Stomach smooth muscle (tissue), 2 donors: ENCODE results near the gene RAE1.
A peak's percentile ranks its signal among the peaks of the same experiment; 100 is the strongest.

Source experiments
- H3K27ac ChIP-seq: one replicate; pipeline ENCODE4 v1.7.0; 2013; ENCODE audit warnings: mild to moderate bottlenecking, low read length, inconsistent platforms
- H3K27me3 ChIP-seq, 2 donors: one replicate each; pipeline ENCODE4 v1.7.0; 2013; ENCODE audit warnings: low read length in 2 of 2; ENCODE audit not compliant: insufficient read depth in 2 of 2, control insufficient read depth in 1 of 2
- H3K36me3 ChIP-seq, 2 donors: one replicate each; pipeline ENCODE4 v1.7.0; 2013; ENCODE audit warnings: low read length in 2 of 2; ENCODE audit not compliant: control insufficient read depth in 2 of 2, insufficient read depth in 2 of 2
- H3K4me1 ChIP-seq: one replicate; pipeline ENCODE4 v1.7.0; 2013; ENCODE audit warnings: low read length; ENCODE audit not compliant: control insufficient read depth, insufficient read depth
- H3K4me3 ChIP-seq, 2 donors: one replicate each; pipeline ENCODE4 v1.7.0; 2013; ENCODE audit warnings: low read length in 2 of 2
- H3K9ac ChIP-seq, 2 donors: one replicate each; pipeline ENCODE4 v1.7.0; 2013; ENCODE audit warnings: low read length in 2 of 2, mild to moderate bottlenecking in 1 of 2
- H3K9me3 ChIP-seq, 2 donors: one replicate each; pipeline ENCODE4 v1.7.0; 2013; ENCODE audit warnings: low read length in 2 of 2; ENCODE audit not compliant: control insufficient read depth in 2 of 2
- donor health status: healthy.
- donor health status: Pancreatic carcinoma.

RAE1 gene

GRCh38 chr20:57409672-57410397 lies 58.8 kb downstream of the RAE1 start:
- Histone ChIP-seq H3K27ac (peak overlapping the region; percentile 64), H3K36me3 (peaks cover 26 to 33% of the 10 kb centered on the region in 2 donors)

DNA sequence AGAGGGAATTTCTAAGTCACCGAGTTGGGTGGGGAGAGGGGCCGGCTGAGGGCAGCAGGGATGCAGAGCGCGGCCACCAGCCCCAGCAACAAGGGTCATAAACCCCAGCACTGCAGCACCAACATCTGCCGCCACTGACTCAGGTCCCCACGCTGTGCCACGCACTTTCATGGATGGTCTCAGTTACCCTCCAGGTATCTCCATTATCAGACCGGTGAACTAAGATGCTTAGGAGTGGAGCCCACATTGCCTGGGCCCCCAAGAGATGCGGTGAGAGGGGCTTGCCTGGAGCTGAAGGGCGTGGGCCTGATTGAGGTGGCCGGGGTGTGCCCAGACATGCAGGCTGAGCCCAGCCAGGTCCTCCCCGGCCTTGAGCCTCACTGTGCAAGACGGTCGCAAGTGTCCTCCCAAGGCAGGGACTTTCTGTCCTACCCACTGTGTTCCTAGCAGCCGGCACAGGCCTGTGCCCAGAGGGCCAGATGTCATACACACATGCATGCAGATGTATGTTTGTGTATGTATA lies 59.4 kb downstream of the RAE1 start:
- Histone ChIP-seq H3K9me3 (no peaks in the 10 kb centered on the region), H3K27ac (peak overlapping the region; percentile 64), H3K9ac (no peak overlapping the region), H3K4me1 (peaks cover 66% of the 10 kb centered on the region), H3K36me3 (peaks cover 21 to 33% of the 10 kb centered on the region in 2 donors), H3K4me3 (no peak overlapping the region), H3K27me3 (no peaks in the 10 kb centered on the region)

More at GRCh38 chr20:57409672-57410397, 58.8 kb downstream of the RAE1 start:
- Histone ChIP-seq H3K4me3 (peak overlapping the region in 1 of 2 donors; percentile 15), H3K9ac (no peak overlapping the region), H3K27me3 (no peaks in the 10 kb centered on the region), H3K4me1 (peaks cover 66% of the 10 kb centered on the region), H3K9me3 (no peaks in the 10 kb centered on the region)

GRCh38 chr20:57410924-57411323 lies 59.9 kb downstream of the RAE1 start:
- no peak overlapping the region for H3K4me3 ChIP-seq
- no peaks in the 10 kb centered on the region for H3K9me3 ChIP-seq
- peaks cover 20 to 32% of the 10 kb centered on the region in 2 donors for H3K36me3 ChIP-seq
- no peak overlapping the region for H3K9ac ChIP-seq
- H3K4me1 ChIP-seq, result peaks cover 66% of the 10 kb centered on the region
- H3K27ac ChIP-seq, result peak overlapping the region; percentile 6
- no peaks in the 10 kb centered on the region for H3K27me3 ChIP-seq

DNA sequence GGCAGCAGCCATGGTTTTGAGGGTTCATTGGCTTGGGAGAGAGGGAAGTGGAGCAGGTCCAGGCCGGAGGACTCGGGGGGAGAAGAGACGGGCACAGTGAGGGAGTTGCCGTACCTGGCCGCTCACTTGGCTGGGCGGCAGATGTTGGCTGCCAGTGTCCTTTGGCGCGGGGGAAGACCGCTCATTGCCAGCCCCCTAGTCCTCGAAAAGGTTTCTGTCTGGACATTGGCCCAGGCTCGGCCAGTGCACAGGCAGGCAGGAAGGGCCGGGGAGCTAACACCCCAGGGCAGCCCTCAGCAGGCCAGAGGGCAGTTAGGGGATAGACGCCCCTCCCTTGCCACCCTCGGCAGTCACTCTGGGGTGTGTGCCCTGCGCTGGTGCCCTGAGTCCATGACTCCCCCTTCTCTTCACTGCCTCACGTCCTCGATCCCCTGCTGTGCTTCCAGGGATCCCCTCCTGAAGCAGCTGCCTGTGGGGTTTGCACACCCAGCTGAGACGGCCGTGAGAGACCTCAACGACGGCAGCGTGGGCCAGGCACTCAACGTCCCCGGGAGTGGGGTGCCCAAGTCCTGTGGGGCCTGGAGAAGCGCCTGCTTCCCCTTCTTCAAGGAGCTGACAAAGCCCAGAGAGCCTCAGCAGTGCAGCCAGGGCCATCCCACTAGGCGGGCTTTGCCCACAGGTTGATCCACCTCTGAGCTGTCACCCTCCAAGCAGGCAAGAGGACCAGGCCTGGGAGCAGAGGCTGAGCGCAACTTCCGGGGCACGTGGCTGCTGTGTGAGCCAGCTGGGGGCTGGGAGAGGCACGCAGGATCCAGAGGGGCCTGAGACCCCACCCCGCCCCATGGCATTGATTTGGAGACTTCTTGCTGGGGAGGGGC lies 60.6 kb downstream of the RAE1 start:
- H3K4me3 ChIP-seq, result no peak overlapping the region
- H3K4me1 ChIP-seq, result peaks cover 62% of the 10 kb centered on the region
- peaks cover 14 to 27% of the 10 kb centered on the region in 2 donors for H3K36me3 ChIP-seq
- peak overlapping the region; percentile 31 for H3K27ac ChIP-seq
- no peaks in the 10 kb centered on the region for H3K27me3 ChIP-seq
- no peaks in the 10 kb centered on the region for H3K9me3 ChIP-seq
- no peak overlapping the region for H3K9ac ChIP-seq

DNA sequence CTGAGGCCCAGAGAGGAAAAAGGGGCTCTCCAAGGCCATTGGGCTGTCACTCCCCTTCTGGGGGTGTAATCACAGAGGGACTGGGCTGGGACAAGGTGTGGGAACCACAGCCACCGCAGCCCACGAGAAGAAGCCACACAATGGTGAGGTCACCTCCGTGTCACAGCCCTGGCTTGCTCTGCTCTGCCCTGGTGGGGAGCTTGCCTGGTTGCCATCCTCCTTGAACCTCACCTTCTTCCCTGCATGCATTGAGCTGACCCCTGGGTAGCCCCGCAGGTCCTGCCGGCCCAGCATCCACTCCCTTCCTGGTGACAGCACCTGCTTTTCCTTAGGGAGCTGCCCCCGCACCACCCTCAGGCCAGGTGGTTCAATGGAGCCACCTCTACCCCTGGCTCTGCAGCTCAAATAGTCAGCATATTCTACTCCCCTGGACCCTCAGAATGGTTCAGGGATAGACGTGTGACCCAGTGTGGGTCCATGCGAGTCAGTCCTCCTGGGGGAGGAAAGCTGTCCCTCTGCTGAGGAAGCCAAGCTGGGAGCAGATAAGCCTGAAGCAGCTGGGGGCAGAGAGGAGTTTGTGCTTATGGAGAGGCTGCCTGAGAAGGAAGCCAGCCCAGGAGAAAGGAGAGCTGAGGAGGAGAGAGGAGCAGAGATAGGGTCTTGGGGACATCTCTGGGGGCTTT lies 61.4 kb downstream of the RAE1 start:
- H3K9ac ChIP-seq, result no peak overlapping the region
- H3K36me3 ChIP-seq, result peaks cover 14 to 25% of the 10 kb centered on the region in 2 donors
- H3K4me3 ChIP-seq, result no peak overlapping the region
- no peaks in the 10 kb centered on the region for H3K27me3 ChIP-seq
- H3K27ac ChIP-seq, result no peak overlapping the region
- H3K9me3 ChIP-seq, result no peaks in the 10 kb centered on the region
- H3K4me1 ChIP-seq, result peaks cover 59% of the 10 kb centered on the region

DNA sequence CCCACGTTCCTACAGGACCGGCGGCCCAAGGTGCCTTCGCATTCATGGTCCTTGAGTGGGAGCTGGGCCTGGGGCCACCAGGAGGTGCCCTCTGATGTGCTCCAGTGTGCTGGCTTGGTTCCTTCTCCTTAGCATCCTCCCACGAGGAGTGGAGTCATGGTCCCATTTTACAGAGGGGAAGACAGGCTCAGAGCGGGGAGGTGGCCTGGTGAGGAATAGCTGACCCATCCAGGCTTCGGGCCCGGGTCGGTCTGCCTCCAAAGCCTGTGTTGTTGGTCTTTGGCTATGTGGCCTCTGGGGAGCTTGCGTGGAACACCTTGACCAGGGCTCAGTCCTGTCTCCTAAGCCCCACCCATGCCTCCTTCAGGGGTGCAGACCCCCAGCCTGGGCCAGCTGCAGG lies 62.9 kb downstream of the RAE1 start:
- no peaks in the 10 kb centered on the region for H3K9me3 ChIP-seq
- H3K4me3 ChIP-seq, result no peak overlapping the region
- H3K27me3 ChIP-seq, result no peaks in the 10 kb centered on the region
- no peak overlapping the region for H3K9ac ChIP-seq
- no peak overlapping the region for H3K27ac ChIP-seq
- peaks cover 6 to 12% of the 10 kb centered on the region in 2 donors for H3K36me3 ChIP-seq
- H3K4me1 ChIP-seq, result peaks cover 44% of the 10 kb centered on the region

DNA sequence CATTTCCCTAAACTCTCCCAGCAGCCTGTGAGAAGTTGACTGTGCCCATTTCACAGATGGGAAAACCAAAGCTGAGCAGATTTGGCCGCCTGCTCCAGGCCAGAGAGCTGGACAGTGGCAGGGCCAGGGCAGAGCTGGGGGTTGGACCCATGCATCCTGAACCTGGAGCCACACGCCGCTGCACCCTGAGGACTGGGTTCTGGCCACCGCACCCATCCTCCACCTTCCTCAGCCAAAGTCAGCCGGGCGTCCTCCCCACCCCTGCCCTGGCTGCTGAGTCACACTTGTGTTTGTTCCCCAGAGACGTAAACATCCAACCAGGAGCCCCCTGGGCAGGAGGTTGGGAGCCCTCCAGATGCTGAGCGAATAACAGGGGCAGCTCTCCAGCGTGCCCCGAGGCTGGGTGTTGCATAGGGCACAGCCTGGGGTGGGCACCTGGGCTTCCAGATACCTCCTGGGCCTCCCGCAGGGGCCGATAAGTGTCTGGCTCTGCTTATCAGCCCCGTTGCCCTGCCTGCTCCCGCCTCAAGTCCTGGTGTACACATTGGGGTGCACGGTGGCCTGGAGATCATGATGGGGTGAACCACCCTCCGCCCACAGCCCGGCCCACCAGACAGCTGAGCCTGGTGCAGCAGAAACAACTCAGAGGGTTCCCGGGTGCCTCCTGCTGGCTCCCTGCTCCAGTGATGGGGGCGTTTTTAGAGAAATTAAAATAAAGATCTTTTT lies 64.0 kb downstream of the RAE1 start:
- peaks cover 4 to 7% of the 10 kb centered on the region in 2 donors for H3K36me3 ChIP-seq
- no peaks in the 10 kb centered on the region for H3K27me3 ChIP-seq
- no peak overlapping the region for H3K27ac ChIP-seq
- no peaks in the 10 kb centered on the region for H3K9me3 ChIP-seq
- H3K4me3 ChIP-seq, result no peak overlapping the region
- peaks cover 34% of the 10 kb centered on the region for H3K4me1 ChIP-seq
- no peak overlapping the region for H3K9ac ChIP-seq

DNA sequence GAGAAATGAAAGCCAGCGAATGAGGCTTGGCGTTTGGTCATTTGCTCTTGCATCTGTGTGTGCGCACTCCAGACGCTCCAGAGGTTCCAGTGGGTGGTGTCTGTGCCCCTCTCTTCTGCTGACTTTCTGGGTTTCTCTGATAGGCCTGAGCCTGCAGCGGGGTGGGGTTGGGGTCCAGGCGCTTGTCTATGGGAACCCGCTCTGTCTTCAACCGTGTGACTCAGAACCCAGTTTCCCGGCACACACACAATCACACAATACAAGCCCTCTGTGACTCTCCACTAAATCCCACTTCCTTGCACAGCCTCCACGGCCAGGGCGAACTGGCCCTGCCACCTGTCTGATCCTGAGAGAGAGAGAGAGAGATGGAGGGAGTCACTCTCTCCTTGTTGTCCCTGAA lies 64.7 kb downstream of the RAE1 start:
- no peaks in the 10 kb centered on the region for H3K27me3 ChIP-seq
- H3K9me3 ChIP-seq, result no peaks in the 10 kb centered on the region
- H3K27ac ChIP-seq, result no peak overlapping the region
- peaks cover under 1 to 5% of the 10 kb centered on the region in 2 donors for H3K36me3 ChIP-seq
- H3K4me1 ChIP-seq, result peaks cover 29% of the 10 kb centered on the region
- H3K9ac ChIP-seq, result no peak overlapping the region
- no peak overlapping the region for H3K4me3 ChIP-seq

- no peaks in the 10 kb centered on the region for H3K36me3 ChIP-seq
- H3K4me3 ChIP-seq, result no peak overlapping the region
- H3K9ac ChIP-seq, result no peak overlapping the region
- H3K27me3 ChIP-seq, result no peaks in the 10 kb centered on the region
- no peaks in the 10 kb centered on the region for H3K9me3 ChIP-seq
- H3K27ac ChIP-seq, result no peak overlapping the region
- H3K4me1 ChIP-seq, result peaks cover 24% of the 10 kb centered on the region
Observed at GRCh38 chr20:57416296-57417022, 65.4 kb downstream of the RAE1 start.
